LHCN-M2 (cell line): Measurements from ENCODE around the gene MRM2. TPM values are rescaled to one million over a fixed set of nuclear protein-coding genes. Genes with fewer than 3 reads are reported as not detected.
A peak's percentile ranks its signal among the peaks of the same experiment; 100 is the strongest.

ENCODE experiments used
- DNase-seq: peaks from one replicate; pipeline ENCODE4 v3.0.0-alpha.2; 2012; ENCODE audit warnings: low read depth
- total RNA-seq: library from RNA; depleted of rRNA; stranded (reverse); fragments of >200 nt; gene quantifications from 2 replicates; pipeline ENCODE4 v1.2.3, GENCODE V29; 2014

Gene MRM2
- total RNA-seq, 1 experiment from 2014 or later: 40.0 TPM

GRCh38 chr7:2222516-2222915 is 19.5 kb downstream of the MRM2 start:
- DNase-seq: no peak

GRCh38 chr7:2220954-2221353 is 21.1 kb downstream of the MRM2 start:
- DNase-seq: no peak

DNA sequence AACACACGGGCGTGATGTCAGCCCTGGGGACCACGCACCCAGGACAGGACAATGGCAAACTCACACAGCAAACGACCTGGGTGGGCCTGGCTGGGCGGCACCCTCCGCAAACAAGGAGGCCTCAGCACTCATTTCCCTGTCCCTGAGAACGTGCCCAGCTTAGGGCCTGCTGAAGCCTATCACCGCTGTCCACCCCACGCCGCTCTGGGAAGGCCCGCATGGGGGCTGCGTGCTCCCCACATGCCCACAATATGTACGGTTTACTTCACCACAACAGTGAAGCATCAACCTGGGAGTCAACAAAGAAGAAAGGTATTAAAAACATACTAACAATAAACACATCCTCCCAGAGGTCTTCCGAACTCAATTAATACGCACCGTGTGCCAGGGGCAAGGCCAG is 21.5 kb downstream of the MRM2 start:
- DNase-seq: no peak

GRCh38 chr7:2220030-2220429 is 22.0 kb downstream of the MRM2 start:
- DNase-seq: no peak

DNA sequence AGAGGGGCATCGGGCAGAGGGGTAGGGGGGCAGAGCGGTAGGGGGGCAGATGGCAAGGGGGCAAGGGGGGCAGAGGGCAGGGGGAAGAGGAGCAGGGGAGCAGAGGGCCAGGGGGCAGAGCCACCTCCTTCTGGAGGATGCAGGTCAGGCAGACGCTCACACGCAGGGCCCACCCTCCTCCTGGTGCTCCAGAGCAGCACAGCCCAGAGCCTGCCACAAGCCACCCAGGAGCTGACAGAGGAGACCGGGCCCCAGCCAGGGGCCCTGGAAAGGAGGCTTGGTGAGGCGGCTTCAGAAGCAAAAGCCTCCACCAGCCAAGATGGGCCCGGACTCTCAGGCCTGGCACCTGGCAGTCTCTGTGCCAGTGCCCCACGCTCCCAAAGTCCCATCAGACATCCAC is 22.4 kb downstream of the MRM2 start:
- DNase-seq: no peak

DNA sequence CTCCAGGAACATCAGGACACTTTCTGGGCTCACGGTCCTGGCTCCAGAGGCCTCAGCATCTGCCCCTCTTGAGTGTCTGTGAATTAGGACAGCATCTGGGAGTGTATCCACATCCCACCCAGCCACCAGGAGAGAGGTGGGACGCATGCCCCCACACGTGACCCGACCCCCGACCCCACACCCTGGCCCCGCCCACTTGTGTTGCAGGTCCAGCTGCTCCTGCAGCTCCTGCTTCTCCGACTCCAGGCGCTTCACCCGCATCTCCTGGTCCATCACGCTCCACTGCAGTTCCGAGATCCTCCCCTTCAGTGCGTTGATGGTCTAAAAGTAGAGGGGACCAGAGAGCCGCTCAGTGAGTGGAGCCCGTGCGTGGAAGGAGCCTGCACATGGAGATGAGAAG is 22.9 kb downstream of the MRM2 start:
- no peak for DNase-seq

- DNase-seq: no peak
These were observed 23.6 kb downstream of the MRM2 start for GRCh38 chr7:2218444-2218785.

GRCh38 chr7:2217716-2218443 is 24.1 kb downstream of the MRM2 start:
- DNase-seq: peak; percentile 25

DNA sequence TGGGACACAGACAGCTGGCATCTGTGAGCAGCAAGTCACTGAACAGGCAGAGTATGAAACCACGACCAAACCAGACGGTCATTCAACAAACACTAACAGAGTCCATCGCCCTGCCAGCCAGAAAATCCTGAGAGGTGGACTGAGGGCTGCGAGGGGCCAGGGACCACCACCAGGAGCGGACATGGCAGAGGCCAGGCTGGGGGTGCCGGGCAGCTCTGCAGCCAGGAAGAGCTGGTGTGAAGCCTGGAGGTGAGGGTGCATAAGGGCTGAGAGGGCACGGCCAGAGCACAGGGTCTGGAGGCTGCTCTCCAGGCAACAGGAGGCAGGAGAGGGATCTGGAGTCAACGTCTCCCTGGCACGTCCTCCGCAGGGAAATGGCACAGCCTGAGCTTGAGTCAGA is 24.8 kb downstream of the MRM2 start:
- DNase-seq: no peak

GRCh38 chr7:2215851-2216250 is 26.2 kb downstream of the MRM2 start:
- no peak for DNase-seq

- DNase-seq: no peak
These were observed 27.4 kb downstream of the MRM2 start for GRCh38 chr7:2214636-2215035.

DNA sequence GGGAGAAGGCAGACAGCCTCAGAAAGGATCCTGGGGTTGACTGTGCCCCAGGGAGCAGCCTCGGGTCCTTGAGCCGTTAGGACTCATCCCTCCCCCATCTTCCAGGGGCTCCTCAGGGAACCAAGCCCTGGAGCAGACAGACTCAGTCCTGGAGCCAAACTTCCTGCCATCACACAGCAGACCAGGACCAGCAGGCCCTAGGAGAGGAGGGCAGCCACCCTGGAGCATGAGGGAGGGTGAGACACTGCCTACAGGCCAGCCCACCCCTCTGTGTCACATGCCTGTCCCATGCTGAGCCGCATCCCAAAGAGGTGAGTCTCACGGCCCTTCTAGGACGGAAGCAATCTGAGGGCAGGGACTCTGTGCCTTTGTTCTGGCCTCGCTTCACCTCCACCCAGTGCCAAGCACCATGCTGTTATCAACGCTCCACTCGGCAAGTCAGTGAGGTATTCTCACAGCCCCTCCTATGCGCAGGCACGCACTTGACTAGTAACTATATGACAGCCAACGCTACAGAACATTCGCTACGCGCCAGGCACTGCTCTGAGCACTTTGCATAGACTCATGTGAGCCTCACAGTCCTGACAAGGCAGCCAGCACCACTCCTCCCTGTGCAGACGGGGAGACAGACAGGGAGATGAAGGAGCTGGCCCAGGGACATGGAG is 28.3 kb downstream of the MRM2 start:
- no peak for DNase-seq

DNA sequence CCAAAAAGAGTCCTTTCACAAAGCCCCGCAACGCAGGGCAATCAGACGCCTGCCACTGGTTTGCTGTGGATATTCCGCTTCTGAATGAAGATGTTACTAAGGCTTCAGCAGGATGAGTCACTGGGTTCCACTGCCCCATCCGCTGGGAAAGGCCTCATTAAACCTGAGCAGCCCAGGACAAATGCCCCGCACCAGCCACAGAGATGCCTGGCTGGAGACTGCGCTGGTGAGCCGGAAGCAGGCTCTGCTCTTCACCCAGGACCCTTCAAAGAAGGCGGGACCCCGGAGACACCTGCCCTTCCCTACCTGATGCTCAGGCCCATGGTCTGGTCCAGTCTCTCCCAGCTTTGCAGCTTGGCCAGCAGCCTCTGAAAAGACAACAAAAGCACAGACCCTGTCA is 29.1 kb downstream of the MRM2 start:
- no peak for DNase-seq

- DNase-seq: no peak
These were observed 30.1 kb downstream of the MRM2 start for GRCh38 chr7:2211926-2212325.

GRCh38 chr7:2211259-2211880 is 30.6 kb downstream of the MRM2 start:
- no peak for DNase-seq

DNA sequence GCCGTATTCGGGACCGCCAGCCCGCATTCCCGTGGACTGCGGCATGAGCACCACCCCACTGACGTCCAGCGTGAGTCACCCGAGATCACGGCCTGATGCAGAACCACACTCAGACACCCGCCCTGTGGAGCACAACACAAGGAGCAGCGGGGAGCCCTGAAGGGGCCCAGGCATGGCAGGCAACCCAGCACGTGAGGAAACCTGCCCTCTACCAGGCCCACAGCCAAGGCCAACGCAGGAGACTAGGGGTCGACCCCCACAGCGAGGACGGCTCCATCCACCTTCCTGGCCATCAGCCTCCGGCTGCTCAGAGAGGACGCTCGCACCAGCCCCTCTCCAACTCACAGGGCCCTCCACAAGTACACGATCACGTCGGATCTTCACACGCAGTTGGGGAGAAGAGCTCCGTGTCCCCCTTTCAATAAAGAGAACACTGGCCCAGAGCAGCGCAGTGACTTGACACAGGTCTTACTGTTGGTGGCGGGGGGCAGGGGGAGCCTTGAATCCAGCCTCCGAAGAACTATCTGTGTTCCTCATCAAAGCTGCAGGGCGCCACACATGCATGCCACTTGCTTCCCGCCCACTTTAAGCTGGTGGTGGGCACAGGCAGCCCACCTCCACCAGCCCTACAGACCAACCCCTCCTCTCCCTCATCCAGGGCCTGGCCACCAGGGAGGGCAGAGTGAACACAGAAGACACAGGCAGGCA is 31.3 kb downstream of the MRM2 start:
- DNase-seq: no peak

GRCh38 chr7:2209961-2210323 is 32.1 kb downstream of the MRM2 start:
- DNase-seq: no peak

DNA sequence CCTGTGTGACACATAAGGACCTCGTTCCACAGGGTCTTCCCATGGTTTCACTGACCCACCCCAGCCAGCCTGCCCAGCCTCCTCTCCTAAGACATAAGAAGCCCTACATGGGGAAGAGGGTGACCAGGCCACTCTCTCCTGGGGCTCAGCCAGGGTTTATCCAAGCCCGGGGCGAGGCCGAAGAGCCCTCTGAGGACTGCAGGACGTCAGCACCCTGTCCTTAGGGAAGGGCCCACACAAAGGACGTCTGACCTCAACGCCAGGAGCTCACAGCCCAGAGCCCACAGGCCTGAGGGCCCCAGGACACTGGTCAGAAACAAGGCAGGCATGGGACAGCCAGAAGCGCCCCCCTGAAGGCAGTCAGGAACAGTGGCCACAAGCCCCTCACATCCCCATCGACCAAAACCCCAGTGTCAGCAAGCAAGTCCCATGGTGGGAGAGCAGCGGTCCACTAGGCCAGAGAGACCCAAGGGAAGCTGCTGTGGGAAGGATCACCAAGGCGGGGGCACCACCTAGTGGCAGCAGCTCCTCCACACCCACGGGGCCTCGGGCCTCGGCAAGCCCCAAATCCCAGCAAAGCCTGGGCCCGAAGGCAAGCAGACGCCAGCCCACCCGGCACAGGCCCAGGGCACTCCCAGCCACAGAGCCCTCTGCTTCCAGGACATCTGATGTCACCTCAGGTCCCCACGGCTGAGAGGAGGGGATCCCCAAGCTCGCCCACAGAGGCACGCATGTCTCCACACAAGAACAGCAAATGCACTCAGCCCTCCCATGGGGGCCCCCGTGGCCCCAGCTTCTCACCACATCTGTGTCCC is 32.7 kb downstream of the MRM2 start:
- DNase-seq: peak; percentile 50

- DNase-seq: no peak
These were observed 33.3 kb downstream of the MRM2 start for GRCh38 chr7:2208712-2209111.

DNA sequence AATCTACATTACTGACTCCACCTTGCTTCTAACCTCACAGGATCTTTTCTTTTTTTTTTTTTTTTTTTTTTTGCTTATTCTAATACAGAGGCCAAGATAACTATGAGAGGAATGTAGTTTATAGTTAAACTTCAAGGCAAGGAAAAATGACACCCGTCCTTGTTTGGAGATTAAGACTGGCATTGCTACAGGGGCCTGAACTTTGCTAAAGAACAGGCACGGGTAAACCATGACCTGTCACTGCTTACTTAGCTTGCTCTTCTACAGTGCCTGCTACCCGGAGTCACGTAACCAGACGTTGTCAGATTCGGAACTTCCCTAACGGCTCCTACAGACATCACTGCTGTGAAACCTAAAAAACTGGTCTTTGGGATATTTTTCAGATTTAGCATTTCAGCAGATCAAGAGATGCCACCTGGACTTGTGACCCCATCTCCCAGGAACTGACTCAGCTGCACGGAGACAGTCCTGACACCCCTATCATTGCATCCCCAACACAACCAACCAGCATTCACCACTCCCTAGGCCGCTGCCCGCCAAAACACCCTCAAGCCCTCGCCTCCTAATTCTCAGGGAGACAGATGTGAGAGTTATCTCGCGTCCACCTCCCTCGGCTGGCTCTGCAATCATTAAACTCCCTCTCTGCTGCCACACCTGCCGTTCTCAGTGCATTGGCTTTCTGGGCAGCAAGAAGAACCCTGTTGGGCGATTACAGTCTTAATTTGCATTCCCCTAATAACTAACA is 36.8 kb downstream of the MRM2 start:
- DNase-seq: no peak

DNA sequence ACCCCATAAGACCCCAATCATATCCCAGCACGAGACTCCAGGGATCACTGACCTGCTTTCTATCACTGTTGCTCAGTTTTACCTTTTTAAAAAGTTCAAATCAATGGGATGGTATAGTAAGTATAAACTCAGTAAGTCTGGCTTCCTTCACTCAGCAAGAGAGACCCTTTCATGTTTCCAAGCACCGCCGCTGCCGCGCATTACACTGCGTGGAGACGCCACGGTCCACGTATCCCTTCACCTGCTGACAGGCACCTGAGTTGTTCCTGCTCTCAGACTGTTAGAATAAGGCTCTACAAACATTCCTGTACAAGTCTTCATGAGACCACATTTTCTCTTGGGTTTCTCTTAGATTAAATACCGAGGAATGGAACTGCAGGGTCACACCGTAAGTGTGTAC is 37.6 kb downstream of the MRM2 start:
- DNase-seq: no peak
